ENCODE data around the gene SLC39A7. TPM values are rescaled to one million over a fixed set of nuclear protein-coding genes. Genes with fewer than 3 reads are reported as not detected.

The SLC39A7 gene
- total RNA-seq, 4 donors from 2014 or later, result 54.6 to 79.9 (median 66.4) TPM

DNA sequence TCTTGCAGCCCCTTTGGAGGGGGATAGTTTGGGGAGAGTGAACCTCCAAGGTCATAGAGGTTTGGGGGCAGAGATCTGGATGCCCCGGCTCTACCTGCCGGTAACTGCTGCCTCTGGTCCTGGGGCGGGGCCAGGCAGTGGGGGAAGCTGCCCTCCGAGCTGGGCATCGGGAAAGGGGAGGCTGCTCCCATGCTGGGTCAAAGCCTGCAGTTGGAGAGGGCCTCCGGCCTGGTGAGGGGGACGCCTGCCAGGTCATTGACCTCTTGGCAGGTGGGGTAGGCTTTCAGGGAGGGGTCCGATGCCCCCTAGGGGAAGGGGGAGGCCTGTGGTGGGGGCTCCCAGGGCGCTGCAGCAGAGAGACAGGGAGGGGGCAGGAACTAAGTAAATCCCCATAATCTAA, 15.5 kb upstream of the SLC39A7 start:
- no peak overlapping the region for H3K27ac ChIP-seq
- H3K4me1 ChIP-seq, result no peaks in the 10 kb centered on the region
- no peak for TF ChIP-seq EP300 (IDR thresholded peaks at IDR 0.05)
- TF ChIP-seq POLR2A (IDR thresholded peaks at IDR 0.05), result no peak
- TF ChIP-seq POLR2AphosphoS5 (IDR thresholded peaks at IDR 0.05), result no peak
- TF ChIP-seq, protein P1, sequence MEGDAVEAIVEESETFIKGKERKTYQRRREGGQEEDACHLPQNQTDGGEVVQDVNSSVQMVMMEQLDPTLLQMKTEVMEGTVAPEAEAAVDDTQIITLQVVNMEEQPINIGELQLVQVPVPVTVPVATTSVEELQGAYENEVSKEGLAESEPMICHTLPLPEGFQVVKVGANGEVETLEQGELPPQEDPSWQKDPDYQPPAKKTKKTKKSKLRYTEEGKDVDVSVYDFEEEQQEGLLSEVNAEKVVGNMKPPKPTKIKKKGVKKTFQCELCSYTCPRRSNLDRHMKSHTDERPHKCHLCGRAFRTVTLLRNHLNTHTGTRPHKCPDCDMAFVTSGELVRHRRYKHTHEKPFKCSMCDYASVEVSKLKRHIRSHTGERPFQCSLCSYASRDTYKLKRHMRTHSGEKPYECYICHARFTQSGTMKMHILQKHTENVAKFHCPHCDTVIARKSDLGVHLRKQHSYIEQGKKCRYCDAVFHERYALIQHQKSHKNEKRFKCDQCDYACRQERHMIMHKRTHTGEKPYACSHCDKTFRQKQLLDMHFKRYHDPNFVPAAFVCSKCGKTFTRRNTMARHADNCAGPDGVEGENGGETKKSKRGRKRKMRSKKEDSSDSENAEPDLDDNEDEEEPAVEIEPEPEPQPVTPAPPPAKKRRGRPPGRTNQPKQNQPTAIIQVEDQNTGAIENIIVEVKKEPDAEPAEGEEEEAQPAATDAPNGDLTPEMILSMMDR (IDR thresholded peaks at IDR 0.05), result no peak
- no peaks in the 10 kb centered on the region for H3K36me3 ChIP-seq
- H3K9me3 ChIP-seq, result no peaks in the 10 kb centered on the region
- peaks cover 35% of the 10 kb centered on the region for H3K27me3 ChIP-seq
- no peak for ATAC-seq
- H3K4me3 ChIP-seq, result no peak overlapping the region
- 75% methylated on average over 2 of the region's 9 CpGs; no CpG with 5 or more reads in 1 of the 2 donors for WGBS, 2 donors (ENCODE audit: low coverage in 1 of 2)

DNA sequence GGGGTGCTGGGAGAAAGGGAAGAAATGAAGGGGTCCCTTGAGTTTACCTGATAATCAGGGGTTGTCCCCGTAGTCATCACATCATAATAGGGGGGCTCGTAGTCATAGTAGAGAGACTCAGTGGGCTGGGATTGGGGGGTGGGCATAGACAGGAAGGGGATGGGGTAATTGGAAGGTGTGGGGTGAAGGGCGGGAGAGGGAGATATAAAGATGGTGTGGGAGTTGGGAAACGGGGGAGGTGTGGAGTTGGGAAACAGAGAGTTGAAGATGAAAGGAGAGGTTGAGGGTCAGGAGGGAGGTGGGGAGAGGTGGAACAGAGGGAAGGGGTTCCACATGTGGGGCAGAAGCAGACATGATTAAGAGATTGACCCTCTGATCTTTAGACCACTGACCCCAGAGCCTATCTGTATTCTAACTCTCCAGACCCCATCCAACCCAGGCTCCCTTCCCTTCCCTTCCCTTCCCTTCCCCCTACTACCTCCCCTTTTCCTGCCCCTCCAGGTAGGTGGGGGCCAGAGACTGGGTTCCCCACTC, 14.9 kb upstream of the SLC39A7 start:
- no peaks in the 10 kb centered on the region for H3K9me3 ChIP-seq
- 61 to 68% methylated on average over 2 to 4 of the region's 4 CpGs for WGBS, 2 donors (ENCODE audit: low coverage in 1 of 2)
- peaks cover 40% of the 10 kb centered on the region for H3K27me3 ChIP-seq
- H3K4me3 ChIP-seq, result no peak overlapping the region
- no peaks in the 10 kb centered on the region for H3K36me3 ChIP-seq
- no peak overlapping the region for H3K27ac ChIP-seq
- no peak for TF ChIP-seq EP300 (IDR thresholded peaks at IDR 0.05)
- TF ChIP-seq, protein P1 (IDR thresholded peaks at IDR 0.05), result no peak
- no peak for TF ChIP-seq POLR2A (IDR thresholded peaks at IDR 0.05)
- TF ChIP-seq POLR2AphosphoS5 (IDR thresholded peaks at IDR 0.05), result no peak
- no peak for ATAC-seq
- H3K4me1 ChIP-seq, result no peaks in the 10 kb centered on the region

DNA sequence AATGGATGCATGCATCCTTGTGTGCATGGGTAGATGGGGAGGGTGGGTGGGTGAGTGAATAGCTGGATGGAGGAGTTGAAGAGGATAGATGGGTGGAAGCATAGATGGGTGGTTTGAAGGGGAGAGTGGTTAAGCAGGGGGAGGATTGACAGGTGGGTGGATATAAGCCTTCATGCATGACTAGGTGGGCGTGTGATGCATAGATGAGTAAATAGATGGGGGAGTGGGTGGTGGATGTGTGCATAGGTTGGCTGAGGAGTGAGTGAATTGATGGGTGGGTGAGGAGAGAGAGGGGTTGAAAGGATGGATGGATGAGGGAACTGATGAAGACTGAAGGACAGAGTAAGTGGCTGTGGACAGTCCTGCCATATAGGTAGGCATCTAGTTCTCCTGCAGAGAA, 12.9 kb upstream of the SLC39A7 start:
- Histone ChIP-seq H3K27ac (no peak overlapping the region), H3K9me3 (no peaks in the 10 kb centered on the region), H3K4me3 (no peak overlapping the region), H3K4me1 (peaks cover 0 to 11% (median 7%) of the 10 kb centered on the region in 3 donors), H3K36me3 (no peaks in the 10 kb centered on the region), H3K27me3 (peaks cover 57% of the 10 kb centered on the region)
- WGBS, 2 donors (ENCODE audit: low coverage in 1 of 2), result 95 to 100% methylated on average over 1 of the region's 1 CpG
- no peak for ATAC-seq
- TF ChIP-seq EP300 (IDR thresholded peaks at IDR 0.05), result no peak
- TF ChIP-seq POLR2A (IDR thresholded peaks at IDR 0.05), result no peak
- TF ChIP-seq, protein P1 (IDR thresholded peaks at IDR 0.05), result no peak
- no peak for TF ChIP-seq POLR2AphosphoS5 (IDR thresholded peaks at IDR 0.05)

DNA sequence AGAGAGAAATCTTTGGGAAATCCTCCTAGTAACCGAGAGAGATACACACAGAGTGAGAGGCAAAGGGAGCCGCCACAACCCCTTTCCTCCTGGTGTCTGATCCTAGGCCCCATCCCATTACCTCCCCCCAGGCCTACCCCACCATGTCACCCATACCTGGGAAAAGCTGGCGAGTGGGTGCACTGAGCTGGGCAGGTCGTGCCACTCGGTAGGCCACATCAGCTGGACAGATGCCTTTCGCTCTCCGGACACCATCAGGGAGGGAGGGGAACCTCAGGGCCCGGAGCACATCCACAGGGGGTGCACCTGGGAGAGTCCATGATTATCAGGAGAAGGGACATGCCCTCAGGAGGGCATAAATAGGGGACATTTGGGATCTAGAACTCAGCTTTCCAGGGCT, 11.5 kb upstream of the SLC39A7 start:
- Histone ChIP-seq H3K4me3 (no peak overlapping the region), H3K9me3 (no peaks in the 10 kb centered on the region), H3K36me3 (peaks cover 0 to 3% of the 10 kb centered on the region in 2 donors), H3K27me3 (peaks cover 57% of the 10 kb centered on the region), H3K4me1 (peaks cover 0 to 21% (median 9%) of the 10 kb centered on the region in 3 donors), H3K27ac (no peak overlapping the region)
- TF ChIP-seq, protein P1 (IDR thresholded peaks at IDR 0.05), result no peak
- TF ChIP-seq POLR2AphosphoS5 (IDR thresholded peaks at IDR 0.05) (no peak), POLR2A (IDR thresholded peaks at IDR 0.05) (no peak), EP300 (IDR thresholded peaks at IDR 0.05) (no peak)
- no peak for ATAC-seq
- WGBS, 2 donors (ENCODE audit: low coverage in 1 of 2), result 90% methylated on average over 5 of the region's 8 CpGs; no CpG with 5 or more reads in 1 of the 2 donors

All from gastroesophageal sphincter (tissue), 4 donors.